NCI-H748 treated with DMSO at 0.1 percent for 48 hours (cell line): ENCODE measurements around the gene NMNAT2.
"Not testable (repeated sequence)": the region's sequence is repeated elsewhere in the genome, so short reads cannot be mapped to it uniquely, and the experiment has no call there.

ENCODE experiments used
- DNase-seq: peaks from one replicate; lab custom pipeline; 2025; lab: John Stamatoyannopoulos, UW

The NMNAT2 gene

DNA sequence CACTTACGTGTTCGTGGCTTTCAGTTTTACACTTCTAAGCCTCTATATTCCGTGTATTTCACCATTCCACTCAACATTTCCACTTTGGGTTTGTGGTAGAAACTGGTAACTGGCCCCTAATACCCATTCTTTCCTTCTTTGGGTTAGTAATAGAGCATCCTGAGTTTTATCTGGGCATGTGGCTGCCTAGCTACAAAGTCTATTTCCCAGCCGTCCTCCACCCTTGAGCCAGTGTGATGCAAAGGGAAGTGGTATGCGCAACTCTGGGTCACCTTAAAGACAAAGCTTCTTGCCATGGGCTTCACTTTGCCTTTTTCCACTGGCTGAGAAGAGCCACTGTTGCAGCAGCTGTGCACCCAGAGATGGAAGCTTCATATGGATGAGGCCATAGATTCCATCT is 158.3 kb downstream of the NMNAT2 start:
- DNase-seq: no peak

GRCh38 chr1:183255073-183255472 is 163.1 kb downstream of the NMNAT2 start:
- no peak for DNase-seq

- DNase-seq: no peak
Measured at GRCh38 chr1:183251959-183252450, 166.2 kb downstream of the NMNAT2 start.

DNA sequence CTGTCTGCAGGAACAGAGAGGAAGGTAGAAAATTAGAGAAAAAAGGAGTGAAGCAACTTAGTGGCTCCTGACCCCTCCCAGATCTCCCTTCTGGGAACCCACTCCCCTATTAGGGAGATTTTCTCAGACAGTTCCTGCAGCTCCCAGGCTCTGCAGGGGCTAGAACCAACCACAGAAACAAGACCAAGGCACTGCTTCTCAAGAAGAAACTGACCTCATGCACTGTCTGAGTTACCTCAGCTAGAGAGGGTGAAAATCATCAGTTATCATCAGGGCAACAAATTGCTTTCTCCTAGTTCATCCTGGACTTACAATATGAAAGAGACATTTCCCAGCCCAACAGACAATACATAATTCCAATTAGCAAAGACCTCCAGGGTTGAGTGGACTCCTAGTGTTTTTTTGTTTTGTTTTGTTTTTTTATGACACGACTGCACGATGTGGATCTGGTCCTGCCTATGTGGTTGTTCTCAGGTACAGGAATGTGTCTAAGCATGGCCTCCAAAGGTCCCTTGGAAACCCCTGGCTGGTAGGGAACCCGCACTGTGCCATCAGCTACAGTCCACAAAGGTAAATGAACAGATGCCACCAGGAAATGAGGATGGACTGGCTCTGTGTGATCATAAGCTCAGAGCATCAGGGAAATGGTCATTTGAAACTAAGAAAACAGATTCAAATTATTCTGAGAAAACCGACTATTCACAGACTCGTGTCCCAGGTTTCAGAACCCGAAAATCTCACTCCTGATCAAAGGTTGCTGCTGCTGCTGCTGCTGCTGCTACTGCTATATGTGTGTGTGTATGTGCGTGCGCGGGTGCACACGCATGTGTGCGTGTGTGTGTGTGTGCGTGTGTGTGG is 166.8 kb downstream of the NMNAT2 start:
- no peak for DNase-seq

GRCh38 chr1:183249941-183250452 is 168.2 kb downstream of the NMNAT2 start:
- no peak for DNase-seq

GRCh38 chr1:183248989-183249691 is 169.0 kb downstream of the NMNAT2 start:
- DNase-seq: no peak

DNA sequence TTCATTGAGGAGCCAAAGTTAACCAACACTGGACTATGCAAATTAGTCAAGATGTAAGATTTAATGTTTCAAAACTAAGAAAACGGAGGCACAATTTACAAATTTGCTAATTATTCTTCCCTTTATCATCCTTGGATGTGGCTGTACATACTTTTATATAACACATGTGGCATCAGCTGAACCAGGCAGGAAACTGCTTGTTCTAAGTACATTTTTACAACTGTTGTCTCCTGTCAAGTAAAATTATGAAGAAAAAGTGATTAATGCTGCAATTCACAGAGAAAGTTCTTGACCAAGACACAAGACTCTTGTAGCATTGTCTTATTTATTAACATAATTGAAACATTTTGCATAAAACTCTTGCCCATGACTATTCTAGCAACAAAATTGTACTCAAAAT is 170.2 kb downstream of the NMNAT2 start:
- DNase-seq: no peak

DNA sequence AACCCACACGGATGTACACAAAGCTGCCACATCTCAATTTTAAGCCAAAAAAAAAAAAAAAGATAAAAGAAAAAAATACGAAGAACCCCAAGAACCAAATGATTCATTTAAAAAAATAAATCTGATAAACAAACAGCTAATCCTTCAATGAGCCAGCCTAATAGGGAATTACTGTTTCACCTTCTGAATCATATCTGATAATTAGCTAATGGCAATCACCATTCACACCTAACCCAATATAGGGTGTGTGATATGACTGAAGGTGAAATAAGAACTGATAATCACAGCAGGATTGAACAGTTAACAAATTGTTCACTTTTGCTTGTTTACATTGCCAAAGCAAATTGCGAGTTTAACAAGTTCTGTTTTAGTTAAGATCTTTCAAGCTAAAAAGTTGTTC is 170.7 kb downstream of the NMNAT2 start:
- no peak for DNase-seq

GRCh38 chr1:183247066-183247465 is 171.1 kb downstream of the NMNAT2 start:
- DNase-seq: no peak

GRCh38 chr1:183246436-183246835 is 171.7 kb downstream of the NMNAT2 start:
- no peak for DNase-seq

DNA sequence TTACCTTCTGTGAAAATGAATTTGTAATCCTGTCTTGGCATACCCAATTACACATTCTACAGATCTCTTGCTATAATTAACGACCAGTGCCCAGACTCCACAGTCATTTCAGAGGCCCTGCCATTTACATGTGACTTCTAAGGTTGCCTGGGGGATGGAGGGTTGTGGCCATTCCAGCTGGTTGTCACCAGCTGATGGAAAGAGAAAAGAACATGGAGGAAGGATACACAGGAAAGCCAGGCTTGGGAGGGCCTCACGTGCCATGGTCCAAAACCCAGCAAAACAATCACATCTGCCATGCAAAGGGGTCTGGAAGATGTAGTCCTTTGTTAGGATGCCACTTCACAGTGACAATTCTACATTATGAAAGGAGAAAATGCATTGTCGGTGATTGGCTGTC is 172.8 kb downstream of the NMNAT2 start:
- no peak for DNase-seq

- DNase-seq: no peak
Measured at GRCh38 chr1:183244466-183244865, 173.7 kb downstream of the NMNAT2 start.

DNA sequence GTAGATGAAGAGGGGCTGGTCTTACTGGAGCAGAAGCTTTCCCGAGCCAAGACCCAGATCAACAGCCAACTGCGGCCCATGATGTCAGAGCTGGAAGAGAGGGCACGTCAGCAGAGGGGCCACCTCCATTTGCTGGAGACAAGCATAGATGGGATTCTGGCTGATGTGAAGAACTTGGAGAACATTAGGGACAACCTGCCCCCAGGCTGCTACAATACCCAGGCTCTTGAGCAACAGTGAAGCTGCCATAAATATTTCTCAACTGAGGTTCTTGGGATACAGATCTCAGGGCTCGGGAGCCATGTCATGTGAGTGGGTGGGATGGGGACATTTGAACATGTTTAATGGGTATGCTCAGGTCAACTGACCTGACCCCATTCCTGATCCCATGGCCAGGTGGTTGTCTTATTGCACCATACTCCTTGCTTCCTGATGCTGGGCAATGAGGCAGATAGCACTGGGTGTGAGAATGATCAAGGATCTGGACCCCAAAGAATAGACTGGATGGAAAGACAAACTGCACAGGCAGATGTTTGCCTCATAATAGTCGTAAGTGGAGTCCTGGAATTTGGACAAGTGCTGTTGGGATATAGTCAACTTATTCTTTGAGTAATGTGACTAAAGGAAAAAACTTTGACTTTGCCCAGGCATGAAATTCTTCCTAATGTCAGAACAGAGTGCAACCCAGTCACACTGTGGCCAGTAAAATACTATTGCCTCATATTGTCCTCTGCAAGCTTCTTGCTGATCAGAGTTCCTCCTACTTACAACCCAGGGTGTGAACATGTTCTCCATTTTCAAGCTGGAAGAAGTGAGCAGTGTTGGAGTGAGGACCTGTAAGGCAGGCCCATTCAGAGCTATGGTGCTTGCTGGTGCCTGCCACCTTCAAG is 174.8 kb downstream of the NMNAT2 start:
- DNase-seq: no peak

- no peak for DNase-seq
Measured at GRCh38 chr1:183242556-183242955, 175.6 kb downstream of the NMNAT2 start.

DNA sequence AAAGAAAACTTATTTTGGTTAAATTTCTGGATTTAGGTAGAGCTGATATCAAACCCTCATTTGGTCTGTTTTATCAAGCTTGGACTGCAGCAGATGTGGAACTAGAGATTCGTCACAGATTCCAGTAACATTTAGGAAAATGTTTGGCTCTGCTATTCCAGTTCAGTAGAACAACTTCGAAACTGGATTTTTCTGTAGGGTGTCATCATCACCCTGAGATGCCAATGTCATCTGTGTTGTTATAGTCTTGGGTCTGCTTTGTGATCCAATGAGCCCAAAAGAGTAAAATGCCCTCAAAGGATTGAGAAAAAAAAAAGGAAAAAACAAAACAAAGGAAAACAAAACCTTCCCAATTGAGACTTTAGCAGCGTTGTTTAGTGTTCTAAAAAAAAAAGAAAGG is 176.7 kb downstream of the NMNAT2 start:
- DNase-seq: no peak

DNA sequence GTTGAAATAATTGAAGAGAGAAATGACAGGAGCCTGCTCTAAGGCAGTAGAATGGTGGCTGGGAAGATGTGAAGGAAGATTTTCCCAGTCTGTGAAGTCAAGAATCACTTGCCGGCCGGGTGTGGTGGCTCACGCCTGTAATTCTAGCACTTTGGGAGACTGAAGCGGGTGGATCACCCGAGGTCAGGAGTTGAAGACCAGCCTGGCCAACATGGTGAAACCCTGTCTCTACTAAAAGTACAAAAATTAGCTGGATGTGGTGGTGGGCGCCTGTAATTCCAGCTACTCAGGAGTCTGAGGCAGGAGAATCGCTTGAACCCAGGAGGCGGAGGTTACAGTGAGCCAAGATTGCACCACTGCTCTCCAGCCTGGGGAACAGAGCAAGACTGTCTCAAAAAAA is 177.3 kb downstream of the NMNAT2 start:
- DNase-seq: not testable (repeated sequence)

GRCh38 chr1:183240526-183240825 is 177.7 kb downstream of the NMNAT2 start:
- DNase-seq: no peak

- DNase-seq: no peak
Measured at GRCh38 chr1:183239793-183240525, 178.2 kb downstream of the NMNAT2 start.

- no peak for DNase-seq
Measured at GRCh38 chr1:183239220-183239742, 178.9 kb downstream of the NMNAT2 start.

DNA sequence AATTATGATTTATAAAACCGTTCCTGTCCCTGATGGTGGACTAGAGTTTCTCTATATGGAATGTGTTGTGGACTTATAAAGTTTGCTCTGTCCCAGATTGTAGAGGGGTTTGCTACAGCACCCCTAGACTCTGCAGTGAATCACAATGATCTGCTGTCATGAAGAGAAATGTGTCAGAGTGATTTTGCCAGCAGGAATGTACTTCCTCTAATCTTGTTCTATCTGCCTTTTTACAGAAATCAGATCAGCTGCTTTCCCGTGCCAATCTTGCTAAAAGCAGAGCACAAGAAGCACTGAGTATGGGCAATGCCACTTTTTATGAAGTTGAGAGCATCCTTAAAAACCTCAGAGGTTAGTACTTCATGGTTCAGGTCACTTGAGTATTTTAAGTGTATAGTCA is 180.1 kb downstream of the NMNAT2 start:
- DNase-seq: no peak

DNA sequence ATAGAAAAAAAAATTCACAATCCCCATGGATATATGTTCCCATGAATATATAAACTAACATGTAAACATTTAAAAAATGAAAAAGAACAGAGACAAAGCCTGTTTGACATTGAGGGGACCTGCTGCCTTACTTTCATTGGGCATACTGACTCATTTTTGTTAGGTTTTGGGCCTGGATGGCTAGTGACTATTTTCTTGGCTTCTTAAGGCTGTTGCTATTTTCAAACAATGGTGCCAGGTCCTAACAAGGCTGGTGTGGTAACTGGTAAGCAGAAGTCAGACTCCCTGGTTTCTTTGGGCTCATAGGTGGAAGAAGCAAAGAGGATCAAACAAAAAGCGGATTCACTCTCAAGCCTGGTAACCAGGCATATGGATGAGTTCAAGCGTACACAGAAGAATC is 181.1 kb downstream of the NMNAT2 start:
- DNase-seq: no peak
